Activated CD4-positive, alpha-beta T cell treated with anti-CD3 and anti-CD28 coated beads, Interleukin-2, amount 50 U/mL, for 16 hours (primary cell): Measurements from ENCODE around the gene NOD2.

Source experiments
- DNase-seq: peaks from one replicate; pipeline ENCODE4 v3.0.0-alpha.2; 2020

NOD2 gene

DNA sequence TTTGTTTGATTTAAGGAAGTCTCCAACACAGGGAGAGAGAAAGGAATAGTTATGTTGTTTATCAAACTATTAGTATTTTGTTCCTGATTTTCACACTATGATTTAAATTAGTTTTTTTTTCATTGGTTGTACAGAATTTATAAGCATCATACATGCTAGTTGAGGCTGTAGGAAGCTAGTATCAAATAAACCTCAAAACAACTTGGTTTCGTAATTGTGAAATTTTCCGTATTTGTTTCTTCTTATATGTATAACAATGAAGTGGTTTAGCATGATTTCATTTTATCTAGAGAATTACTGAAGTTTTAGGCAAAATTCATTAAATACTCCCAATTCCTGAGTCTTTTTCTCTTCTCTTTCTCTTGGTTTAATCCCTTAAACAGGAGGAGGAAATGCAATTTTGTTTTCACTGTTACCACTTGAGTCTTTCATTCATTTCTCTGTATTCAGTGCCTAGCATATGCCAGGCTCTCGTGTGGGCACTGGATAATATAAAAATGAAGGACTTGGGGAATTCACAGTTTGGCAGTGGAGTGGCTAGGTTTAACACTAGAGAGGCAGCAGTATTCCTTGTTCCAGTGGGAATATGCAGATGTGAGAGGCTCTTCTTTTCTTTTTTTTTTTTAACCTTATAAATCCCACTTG is 50.3 kb downstream of the NOD2 start:
- no peak for DNase-seq

DNA sequence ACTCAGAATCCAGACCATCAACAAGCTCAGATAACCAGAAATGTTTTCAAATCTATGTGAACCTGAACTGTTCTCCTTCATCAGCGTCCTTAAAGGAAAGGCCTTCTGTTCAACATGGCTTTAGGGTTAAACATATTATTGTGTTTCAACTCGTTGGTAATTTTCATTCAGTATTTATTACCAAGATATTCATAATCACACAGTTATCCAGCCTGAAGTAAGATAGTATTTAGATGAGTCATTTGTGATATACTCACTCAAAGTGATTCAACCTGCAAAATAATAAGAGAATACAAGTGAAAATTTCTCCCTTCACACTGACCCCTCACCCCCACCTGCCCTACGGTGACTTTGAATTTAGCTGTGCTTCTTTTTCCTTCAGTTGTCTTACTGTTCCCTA is 51.5 kb downstream of the NOD2 start:
- DNase-seq = peak; percentile 46

DNA sequence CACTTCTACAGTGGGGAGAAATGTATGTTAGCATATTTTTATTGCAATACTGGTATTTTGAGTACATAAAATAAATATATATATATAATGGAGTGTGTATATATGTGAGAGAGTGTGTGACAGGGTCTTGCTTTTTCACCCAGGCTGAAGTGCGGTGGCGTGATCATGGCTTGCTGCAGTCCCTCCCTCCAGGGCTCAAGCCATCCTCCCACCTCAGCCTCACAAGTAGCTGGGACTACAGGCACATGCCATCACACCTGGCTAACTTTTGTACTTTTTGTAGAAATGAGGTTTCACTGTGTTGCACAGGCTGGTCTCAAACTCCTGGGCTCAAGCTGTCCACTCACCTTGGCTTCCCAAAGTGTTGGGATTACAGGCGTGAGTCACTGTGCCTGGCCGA is 52.5 kb downstream of the NOD2 start:
- DNase-seq = no peak

DNA sequence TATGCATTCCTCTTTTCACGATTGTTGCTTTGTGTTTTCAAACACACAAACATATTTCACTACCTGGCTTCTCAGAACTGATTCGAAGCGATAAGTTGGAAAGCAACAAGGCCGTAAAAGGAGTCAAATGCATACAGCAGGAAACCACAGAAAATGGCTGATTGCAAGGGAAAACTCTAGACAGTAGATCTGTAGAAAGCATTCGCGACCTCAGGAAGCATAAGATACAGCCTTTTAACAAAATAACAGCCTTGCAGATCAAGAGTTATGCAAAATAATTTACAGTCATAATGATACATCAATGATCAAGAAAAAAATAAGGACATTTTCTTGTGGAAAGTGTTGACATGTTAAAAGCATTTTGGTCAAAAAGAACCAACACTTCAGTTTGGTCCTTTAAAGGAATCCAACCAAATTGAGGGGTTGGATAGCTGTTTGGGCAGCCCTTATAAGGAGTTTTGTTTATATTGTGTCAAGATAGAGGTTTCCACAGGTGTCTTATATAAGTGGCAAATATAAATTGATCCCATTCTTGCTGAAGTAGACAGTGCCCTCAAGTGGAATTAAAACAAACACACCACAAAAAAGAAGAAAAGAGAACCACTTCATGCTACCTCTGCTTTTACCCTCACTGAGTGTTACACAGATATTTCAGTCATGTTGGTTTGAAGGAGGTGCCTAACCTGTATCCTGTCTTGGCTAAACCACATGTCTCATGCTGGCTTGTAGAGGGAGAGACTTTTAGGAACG is 54.0 kb downstream of the NOD2 start:
- peak; percentile 79 for DNase-seq

DNA sequence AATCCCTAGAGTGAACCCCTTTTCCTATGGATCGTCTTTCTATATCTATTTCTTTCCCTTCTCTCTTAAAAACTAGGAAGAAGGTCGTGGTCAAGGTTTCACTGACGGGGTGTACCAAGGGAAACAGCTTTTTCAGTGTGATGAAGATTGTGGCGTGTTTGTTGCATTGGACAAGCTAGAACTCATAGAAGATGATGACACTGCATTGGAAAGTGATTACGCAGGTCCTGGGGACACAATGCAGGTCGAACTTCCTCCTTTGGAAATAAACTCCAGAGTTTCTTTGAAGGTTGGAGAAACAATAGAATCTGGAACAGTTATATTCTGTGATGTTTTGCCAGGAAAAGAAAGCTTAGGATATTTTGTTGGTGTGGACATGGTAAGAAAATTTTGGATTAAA is 58.1 kb downstream of the NOD2 start:
- DNase-seq = no peak

DNA sequence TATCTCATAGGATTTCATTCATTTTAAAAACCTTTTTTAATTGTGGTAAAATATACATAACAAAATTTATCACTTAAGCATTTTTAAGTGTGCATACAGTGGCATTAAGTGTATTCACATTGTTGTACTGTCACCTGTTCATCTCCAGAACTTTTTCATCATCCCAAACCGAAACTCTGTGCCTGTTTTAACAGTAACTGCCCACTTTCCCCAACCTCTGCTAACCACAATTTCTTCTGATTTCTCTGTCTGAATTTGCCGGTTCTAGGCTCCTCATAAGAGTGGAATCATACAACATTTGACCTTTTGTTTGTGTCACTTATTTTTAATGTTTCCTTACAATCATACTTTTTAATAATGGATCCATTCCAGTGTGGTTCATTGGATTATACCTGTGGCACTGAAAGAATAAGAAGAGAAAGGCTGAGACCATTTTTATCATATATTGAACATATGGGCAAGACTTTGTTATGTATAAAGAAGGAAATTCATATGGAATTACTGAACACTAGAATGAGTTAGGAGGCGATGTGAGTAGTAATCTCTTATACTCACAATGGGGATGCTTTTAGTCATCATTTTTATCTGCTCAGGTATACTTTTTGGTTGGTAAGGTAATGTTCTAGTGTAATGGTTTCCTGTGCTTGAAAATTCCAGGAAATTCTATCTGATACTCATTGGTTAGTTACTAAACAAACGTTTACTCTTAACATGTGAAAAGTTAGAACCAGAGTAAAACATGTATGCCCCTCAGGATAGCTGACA is 59.2 kb downstream of the NOD2 start:
- DNase-seq = peak; percentile 54

DNA sequence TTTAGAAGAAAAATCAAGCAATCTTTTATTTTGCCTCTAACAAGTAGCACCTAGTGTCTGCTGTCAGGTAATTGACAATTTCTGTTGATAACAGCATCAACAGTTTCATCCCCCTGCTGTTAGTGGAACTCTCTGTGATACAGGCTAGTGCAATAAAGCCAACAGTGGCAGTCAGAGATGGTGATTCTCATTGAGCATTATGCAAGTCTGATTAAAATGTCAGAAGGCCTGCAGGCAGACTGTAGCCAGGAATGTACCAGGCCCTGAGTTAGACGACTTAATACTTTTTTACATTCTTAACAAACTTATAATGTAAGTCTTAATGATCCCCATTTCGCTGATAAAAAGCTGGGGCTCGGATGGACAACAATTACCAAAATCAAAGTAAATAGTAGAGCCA is 63.1 kb downstream of the NOD2 start:
- no peak for DNase-seq

DNA sequence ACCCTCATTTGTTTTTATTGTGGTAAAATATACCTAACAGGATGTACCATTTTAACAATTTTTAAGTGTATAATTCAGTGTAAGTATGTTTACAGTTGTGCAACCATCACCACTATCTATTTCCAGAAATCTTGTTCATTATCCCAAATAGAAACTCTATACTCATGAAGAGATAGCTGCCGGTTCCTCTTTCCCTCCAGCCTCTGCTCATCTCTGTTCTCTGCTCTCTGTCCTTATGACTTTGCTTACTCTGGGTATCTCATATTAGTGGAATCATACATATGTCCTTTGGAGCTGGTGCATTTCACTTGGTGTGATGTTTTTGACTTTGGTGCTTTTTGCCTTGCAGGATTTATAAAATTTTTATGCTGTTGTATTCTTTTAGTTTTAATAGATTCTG is 67.9 kb downstream of the NOD2 start:
- no peak for DNase-seq

DNA sequence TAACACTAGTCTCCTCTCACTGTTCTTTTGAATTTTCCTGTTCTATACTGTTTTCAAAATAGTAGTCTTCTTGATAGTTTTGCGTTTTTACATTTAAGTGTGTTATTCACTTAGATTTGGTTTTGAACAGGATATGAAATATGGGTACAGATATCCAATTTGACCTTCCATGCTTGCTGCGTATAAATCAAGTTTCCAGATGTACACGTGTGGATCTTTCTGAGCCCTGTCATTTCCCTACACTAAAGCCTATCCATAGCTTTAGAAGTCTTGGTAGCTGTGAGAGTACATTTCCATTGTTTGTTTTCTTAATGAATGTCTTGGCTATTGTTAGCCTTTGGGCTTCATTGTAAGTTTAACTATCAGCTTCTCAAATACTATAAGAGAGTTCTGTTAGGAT is 68.8 kb downstream of the NOD2 start:
- DNase-seq = no peak

DNA sequence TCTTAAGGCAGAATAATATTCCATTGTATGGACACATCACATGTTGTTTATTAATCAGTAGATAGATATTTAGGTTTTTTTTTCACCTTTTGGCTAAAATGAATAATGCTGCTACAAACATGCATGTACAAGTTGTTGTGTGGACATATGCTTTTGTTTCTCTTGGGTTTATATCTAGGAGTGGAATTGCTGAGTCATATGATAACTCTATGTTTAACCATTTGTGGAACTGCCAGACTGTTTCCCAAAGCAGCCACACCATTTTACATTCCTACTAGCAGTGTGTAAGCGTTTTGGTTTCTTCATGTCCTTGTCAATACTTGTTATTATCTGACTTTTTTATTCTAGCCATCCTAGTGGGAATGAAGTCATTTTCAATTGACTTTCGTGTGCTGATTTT is 69.8 kb downstream of the NOD2 start:
- DNase-seq = no peak

DNA sequence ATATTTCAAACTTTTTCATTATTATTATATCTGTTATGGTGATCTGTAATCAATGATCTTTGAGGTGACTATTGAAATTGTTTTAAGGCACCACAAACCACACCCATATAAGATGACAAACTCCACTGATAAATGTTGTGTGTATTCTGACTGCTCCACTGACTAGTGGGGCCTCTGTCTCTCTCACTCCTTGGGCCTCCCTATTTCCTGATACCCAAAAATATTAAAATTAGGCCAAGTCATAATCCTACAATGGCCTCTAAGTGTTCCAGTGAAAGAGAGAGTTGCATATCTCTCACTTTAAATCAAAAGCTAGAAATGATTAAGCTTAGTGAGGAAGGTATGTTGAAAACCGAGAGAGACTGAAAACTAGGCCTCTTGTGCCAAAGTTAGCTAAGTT is 71.9 kb downstream of the NOD2 start:
- DNase-seq = peak; percentile 80

DNA sequence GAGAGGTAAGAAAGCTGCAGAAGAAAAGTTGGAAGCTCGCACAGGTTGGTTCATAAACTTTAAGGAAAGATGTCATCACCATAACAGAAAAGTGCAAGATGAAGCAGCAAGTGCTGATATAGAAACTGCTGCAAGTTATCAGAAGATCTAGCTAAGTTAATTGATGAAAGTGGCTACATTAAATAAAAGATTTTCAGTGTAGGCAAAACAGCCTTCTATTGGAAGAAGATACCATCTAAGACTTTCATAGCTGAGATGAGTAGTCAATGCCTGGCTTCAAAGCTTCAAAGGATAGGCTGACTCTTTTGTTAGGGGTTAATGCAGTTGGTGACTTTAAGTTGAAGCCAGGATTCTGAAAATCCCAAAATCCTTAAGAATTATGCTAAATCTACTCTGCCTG is 72.5 kb downstream of the NOD2 start:
- peak; percentile 55 for DNase-seq

DNA sequence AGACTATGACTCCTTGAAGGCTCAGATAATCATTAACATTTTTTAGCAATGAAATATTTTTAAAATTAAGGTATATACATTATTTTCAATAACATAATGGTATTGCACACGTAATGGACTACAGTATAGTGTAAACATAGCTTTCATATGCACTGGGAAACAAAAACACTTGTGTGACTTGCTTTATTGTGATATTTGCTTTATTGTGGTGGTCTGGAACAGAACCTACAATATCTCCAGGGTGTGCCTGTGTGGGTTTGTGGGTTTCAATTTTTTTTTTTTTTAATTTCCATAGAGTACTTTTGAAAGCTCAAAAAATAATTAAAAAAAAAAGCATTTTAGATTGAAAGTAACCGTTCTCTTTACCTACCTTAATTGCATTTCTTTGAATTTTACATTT is 73.8 kb downstream of the NOD2 start:
- DNase-seq = no peak

DNA sequence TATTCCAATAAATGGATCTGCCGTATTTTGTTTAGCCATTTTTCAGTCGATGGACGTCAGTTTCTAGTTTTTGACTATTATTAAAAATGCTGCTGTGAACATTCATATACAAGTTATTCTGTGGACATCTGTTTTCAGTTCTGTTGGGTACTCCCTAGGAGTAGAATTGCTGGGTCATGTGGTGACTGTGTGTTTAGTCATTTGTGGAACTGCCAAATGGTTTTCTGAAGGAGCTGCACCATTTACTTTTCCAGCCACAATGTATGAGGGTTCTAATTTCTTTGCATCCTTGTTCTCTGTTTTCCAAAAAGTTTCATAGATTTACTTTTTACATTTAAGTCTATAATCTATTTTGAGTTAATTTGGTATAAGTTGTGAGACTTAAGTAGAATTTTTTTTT is 78.0 kb downstream of the NOD2 start:
- no peak for DNase-seq

DNA sequence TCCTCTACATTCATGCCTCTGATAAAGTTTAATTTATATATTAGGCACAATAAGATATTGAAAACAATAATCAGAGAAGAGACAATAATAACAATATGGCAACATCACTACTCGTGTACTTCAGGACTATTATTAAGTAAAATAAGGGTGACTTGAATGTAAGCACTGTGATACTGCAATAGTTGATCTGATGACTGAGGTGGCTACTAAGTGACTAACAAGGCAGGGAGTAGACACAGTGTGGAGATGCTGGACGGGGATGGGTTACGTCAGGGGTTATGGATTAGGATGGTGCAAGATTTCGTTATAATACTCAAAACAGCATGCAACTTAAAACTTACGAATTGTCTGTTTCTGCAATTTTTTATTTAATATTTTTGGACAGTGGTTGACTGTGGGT is 81.0 kb downstream of the NOD2 start:
- no peak for DNase-seq

DNA sequence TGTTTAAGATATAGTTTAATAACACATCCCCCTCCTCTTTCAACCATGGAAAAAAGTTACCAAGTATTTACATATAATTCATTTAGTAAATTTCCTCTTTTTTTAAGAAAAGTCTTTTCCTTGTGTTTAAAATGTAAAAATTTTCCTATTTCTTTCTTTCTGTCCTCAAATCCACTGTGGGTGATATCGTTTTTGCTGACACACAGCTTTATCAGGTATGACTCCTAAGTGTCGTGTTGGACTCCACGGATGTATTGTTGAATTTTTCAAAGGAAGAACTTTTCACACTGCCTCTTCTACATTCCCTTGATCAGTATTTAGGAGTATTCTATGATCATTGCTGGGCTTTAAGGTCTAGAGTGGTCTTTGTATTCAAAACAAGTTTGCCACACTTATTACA is 81.6 kb downstream of the NOD2 start:
- DNase-seq = no peak

DNA sequence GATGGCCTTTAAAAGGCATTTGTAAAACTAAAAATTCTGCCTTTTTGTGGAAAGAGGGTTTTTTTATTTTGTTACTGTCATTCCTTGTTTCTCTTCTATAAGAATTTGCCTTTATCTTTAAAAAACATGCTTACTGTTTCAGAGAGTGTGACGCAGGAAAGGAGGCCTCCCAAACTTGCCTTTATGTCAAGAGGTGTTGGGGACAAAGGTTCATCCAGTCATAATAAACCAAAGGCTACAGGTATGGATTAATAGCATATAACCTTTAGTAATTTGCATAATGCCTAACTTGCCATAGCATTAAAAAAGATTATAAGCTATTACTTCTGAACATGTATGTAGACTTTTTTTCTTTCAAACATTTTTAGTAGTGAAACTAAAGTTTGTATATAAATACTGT is 82.6 kb downstream of the NOD2 start:
- DNase-seq = no peak

DNA sequence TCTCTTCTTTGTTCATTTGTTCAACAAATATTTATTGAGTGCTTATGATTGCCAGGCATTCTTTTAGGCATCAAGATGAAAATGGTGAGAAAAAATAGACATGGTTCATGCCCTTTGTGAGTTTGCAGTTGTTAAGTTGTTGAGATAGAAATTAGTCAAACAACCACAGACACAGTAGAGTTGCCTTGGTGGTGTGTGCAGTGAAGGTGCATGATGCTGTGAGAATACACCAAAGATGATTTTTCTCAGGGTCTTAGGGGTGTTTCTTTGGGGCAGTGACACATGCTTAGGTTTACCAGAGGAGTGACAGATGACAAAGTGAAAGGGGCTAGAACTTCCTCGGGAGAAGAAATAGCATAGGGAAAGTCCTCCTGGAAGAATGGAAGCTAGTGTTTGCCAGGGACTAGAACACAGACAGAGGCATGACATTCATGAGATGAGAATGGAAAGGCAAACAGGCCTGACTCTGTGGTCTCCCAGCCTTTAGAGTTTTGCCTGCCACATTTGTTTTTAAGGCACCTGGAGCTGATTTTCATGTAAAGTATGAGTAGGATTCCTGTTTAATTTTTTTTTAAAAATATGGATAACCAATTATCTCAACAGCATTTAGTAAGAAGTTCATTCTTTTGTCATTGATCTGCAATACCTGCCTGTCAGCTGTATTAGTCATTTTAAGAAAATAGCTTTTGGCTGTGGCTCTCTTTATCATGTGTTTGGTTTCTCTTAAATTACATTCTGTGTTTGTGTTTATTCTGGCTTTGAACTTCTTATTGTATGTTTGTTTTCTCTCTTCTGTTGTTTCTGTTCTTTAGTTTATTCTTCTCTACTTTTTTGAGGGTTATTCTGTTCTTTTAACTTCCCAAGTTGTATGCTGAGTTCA is 85.1 kb downstream of the NOD2 start:
- peak; percentile 57 for DNase-seq

DNA sequence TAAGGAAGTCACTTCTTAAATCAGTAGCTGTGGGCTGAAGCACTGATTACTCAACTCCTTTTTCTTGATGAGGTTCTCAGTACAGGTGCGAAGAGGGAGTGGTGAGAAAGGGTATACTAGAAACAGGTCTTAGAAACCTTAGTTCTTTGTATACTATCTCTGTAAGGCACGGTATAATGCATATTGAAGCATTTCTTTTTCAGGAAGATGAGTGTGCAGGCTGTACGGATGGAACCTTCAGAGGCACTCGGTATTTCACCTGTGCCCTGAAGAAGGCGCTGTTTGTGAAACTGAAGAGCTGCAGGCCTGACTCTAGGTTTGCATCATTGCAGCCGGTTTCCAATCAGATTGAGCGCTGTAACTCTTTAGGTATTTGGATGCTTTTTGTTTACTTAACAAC is 87.6 kb downstream of the NOD2 start:
- peak; percentile 16 for DNase-seq

DNA sequence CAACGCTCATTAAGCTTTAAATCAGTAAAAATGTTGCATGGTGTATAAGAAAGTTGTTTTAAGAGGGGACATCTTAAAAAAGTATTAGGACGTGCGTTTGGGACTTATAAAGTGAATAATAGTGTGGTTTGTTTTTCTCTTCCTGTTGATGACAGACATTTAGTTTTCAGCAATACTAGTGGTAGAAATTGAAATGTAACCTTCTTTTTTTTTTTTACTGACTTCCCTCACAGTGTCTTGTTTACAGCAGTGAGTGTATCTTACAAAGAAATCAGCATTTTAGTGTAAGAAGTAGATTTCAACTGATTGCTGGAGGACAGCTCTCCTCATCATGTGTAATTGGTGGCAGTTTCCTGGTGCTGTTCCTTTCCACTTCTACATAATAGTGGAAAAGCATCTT is 88.1 kb downstream of the NOD2 start:
- DNase-seq = no peak
